Neural cell (in vitro differentiated cells): ENCODE results near the gene PTPRD.

Experiments used
- EP300 ChIP-seq: fragments of 450-650 bp; conservative IDR thresholded peaks from 2 replicates; pipeline ENCODE4 v1.6.1; 2014; ENCODE audit warnings: antibody characterized with exemption, mild to moderate bottlenecking, moderate library complexity; ENCODE audit not compliant: poor library complexity, severe bottlenecking
- EZH2 ChIP-seq: fragments of 200-600, 300-800 bp; shearing (Covaris generic), sonication (generic); IDR thresholded peaks from 2 replicates; pipeline ENCODE4 v1.6.1; 2014; ENCODE audit warnings: antibody characterized with exemption, low read length, borderline replicate concordance, mild to moderate bottlenecking; ENCODE audit not compliant: insufficient read depth, poor library complexity, severe bottlenecking
- MXI1 ChIP-seq: fragments of 450-650 bp; conservative IDR thresholded peaks from 2 replicates; pipeline ENCODE4 v1.6.1; 2014; ENCODE audit warnings: antibody characterized with exemption, mild to moderate bottlenecking; ENCODE audit not compliant: poor library complexity, severe bottlenecking
- POLR2AphosphoS5 ChIP-seq: IDR thresholded peaks from 2 replicates; pipeline ENCODE4 v1.6.1; 2012
- SMC3 ChIP-seq: fragments of 450-650 bp; conservative IDR thresholded peaks from 2 replicates; pipeline ENCODE4 v1.6.1; 2014; ENCODE audit warnings: antibody characterized with exemption, mild to moderate bottlenecking, moderate library complexity; ENCODE audit not compliant: poor library complexity
- TF ChIP-seq, protein P1 (sequence below): fragments of 450-650 bp; IDR thresholded peaks from 2 replicates; pipeline ENCODE4 v1.5.1; 2014; ENCODE audit warnings: antibody characterized with exemption, mild to moderate bottlenecking, moderate library complexity; ENCODE audit not compliant: poor library complexity, severe bottlenecking
- TF ChIP-seq, protein P2 (sequence below): IDR thresholded peaks from 2 replicates; pipeline ENCODE4 v1.6.1; 2012; ENCODE audit warnings: borderline replicate concordance

DNA sequence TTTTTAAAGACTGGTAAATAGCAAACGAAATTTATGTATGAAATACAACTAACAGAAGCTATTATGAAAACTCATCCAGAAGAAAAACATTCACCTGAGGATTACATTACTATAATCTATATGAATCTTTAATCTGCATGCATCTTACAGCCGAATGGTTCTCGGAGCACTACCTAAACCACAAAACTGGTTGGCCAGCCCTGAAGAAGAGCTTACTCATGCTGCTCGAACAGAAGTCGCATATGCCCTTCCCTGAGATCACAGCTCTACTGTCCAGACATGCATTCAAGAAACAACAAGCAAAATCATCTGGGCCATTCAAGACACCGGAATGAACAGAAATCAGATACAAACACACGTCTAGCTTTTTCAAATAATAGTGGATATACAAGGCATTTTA, 1882.2 kb downstream of the PTPRD start:
- TF ChIP-seq POLR2AphosphoS5 (no peak), EZH2 (no peak), EP300 (no peak), MXI1 (no peak), SMC3 (no peak)
- TF ChIP-seq, protein P1, sequence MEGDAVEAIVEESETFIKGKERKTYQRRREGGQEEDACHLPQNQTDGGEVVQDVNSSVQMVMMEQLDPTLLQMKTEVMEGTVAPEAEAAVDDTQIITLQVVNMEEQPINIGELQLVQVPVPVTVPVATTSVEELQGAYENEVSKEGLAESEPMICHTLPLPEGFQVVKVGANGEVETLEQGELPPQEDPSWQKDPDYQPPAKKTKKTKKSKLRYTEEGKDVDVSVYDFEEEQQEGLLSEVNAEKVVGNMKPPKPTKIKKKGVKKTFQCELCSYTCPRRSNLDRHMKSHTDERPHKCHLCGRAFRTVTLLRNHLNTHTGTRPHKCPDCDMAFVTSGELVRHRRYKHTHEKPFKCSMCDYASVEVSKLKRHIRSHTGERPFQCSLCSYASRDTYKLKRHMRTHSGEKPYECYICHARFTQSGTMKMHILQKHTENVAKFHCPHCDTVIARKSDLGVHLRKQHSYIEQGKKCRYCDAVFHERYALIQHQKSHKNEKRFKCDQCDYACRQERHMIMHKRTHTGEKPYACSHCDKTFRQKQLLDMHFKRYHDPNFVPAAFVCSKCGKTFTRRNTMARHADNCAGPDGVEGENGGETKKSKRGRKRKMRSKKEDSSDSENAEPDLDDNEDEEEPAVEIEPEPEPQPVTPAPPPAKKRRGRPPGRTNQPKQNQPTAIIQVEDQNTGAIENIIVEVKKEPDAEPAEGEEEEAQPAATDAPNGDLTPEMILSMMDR, result no peak
- TF ChIP-seq, protein P2, sequence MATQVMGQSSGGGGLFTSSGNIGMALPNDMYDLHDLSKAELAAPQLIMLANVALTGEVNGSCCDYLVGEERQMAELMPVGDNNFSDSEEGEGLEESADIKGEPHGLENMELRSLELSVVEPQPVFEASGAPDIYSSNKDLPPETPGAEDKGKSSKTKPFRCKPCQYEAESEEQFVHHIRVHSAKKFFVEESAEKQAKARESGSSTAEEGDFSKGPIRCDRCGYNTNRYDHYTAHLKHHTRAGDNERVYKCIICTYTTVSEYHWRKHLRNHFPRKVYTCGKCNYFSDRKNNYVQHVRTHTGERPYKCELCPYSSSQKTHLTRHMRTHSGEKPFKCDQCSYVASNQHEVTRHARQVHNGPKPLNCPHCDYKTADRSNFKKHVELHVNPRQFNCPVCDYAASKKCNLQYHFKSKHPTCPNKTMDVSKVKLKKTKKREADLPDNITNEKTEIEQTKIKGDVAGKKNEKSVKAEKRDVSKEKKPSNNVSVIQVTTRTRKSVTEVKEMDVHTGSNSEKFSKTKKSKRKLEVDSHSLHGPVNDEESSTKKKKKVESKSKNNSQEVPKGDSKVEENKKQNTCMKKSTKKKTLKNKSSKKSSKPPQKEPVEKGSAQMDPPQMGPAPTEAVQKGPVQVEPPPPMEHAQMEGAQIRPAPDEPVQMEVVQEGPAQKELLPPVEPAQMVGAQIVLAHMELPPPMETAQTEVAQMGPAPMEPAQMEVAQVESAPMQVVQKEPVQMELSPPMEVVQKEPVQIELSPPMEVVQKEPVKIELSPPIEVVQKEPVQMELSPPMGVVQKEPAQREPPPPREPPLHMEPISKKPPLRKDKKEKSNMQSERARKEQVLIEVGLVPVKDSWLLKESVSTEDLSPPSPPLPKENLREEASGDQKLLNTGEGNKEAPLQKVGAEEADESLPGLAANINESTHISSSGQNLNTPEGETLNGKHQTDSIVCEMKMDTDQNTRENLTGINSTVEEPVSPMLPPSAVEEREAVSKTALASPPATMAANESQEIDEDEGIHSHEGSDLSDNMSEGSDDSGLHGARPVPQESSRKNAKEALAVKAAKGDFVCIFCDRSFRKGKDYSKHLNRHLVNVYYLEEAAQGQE, result no peak
